Spleen (tissue), 7 donors: ENCODE results near the gene TRMT112.
A peak's percentile ranks its signal among the peaks of the same experiment; 100 is the strongest.

Experiments used
- POLR2A ChIP-seq, 3 donors: fragments of 450-650 bp; IDR thresholded peaks; one replicate each; pipeline ENCODE4 v1.5.1; 2017; ENCODE audit warnings: antibody characterized with exemption in 3 of 3, mild to moderate bottlenecking in 1 of 3
- POLR2AphosphoS5 ChIP-seq, 3 donors: sonication (generic); formaldehyde crosslinking; IDR thresholded peaks; one replicate each; pipeline ENCODE4 v1.5.1; 2017; ENCODE audit warnings: antibody characterized with exemption in 3 of 3
- TF ChIP-seq, protein P1 (sequence below), 11 experiments: fragments of 200-600 bp in 7 of 11; fragments of 450-650 bp in 4 of 11; sonication (generic) in 4 of 11; IDR thresholded peaks in 8 of 11; conservative IDR thresholded peaks in 3 of 11; 1 replicate in 7 of 11; 2 replicates in 4 of 11; pipeline versions ENCODE4 v1.4.0 to v1.8.0; 2016 to 2021; ENCODE audit warnings: antibody characterized with exemption in 11 of 11, inconsistent platforms in 4 of 11, mild to moderate bottlenecking in 1 of 11
- donor health status: DM: no; HTN: no; CAD: no; lungs with moderate emphysema.
- donor health status: DM: no; HTN: no; CAD: no.
- donor health status: DM: no; HTN: no; CAD: no.

DNA sequence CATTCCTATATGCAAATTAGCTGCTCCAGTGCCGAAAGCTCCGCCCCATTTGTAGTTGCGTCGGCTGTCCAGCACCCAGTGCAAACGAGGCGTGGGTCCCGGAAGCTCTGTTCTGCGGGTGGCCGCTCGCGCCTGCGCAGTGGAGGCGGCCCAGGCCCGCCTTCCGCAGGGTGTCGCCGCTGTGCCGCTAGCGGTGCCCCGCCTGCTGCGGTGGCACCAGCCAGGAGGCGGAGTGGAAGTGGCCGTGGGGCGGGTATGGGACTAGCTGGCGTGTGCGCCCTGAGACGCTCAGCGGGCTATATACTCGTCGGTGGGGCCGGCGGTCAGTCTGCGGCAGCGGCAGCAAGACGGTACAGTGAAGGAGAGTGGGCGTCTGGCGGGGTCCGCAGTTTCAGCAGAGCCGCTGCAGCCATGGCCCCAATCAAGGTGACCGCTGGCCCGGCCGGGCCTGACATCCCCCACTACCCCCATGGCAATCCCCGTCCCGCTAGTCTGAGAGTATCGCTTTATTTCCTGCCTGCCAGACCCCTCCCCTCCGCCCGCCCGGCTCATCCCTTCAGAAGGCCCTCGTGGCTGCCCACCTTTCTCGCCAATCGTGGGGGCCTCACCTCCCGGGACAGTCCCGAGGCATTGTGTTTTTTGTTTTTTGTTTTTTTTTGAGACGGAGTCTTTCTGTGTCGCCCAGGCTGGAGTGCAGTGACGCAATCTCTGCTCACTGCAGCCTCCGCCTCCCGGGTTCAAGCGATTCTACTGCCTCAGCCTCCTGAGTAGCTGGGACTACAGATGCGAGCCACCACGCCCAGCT is 804 bp upstream of the TRMT112 start, which contains the start of gene PRDX5:
- TF ChIP-seq, protein P1, sequence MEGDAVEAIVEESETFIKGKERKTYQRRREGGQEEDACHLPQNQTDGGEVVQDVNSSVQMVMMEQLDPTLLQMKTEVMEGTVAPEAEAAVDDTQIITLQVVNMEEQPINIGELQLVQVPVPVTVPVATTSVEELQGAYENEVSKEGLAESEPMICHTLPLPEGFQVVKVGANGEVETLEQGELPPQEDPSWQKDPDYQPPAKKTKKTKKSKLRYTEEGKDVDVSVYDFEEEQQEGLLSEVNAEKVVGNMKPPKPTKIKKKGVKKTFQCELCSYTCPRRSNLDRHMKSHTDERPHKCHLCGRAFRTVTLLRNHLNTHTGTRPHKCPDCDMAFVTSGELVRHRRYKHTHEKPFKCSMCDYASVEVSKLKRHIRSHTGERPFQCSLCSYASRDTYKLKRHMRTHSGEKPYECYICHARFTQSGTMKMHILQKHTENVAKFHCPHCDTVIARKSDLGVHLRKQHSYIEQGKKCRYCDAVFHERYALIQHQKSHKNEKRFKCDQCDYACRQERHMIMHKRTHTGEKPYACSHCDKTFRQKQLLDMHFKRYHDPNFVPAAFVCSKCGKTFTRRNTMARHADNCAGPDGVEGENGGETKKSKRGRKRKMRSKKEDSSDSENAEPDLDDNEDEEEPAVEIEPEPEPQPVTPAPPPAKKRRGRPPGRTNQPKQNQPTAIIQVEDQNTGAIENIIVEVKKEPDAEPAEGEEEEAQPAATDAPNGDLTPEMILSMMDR (IDR thresholded peaks at IDR 0.05 in 8 of 11, conservative IDR thresholded peaks at IDR 0.05 in 3 of 11), result peak; percentile 36 to 83 (median 72)
- peak in 2 of 3 donors; percentile 44 to 77 for TF ChIP-seq POLR2A (IDR thresholded peaks at IDR 0.05)
- TF ChIP-seq POLR2AphosphoS5 (IDR thresholded peaks at IDR 0.05), result peak; percentile 88 to 95 (median 93)
